GM20000 (cell line): Measurements from ENCODE around the gene ZC3H13.

Source experiments
- DNase-seq: peaks from one replicate; pipeline ENCODE4 v3.0.0; 2012; ENCODE audit warnings: low spot score
- TF ChIP-seq, protein P1 (sequence below): IDR thresholded peaks from 2 replicates; pipeline ENCODE4 v1.5.1; 2012; ENCODE audit warnings: mild to moderate bottlenecking, control low read depth; ENCODE audit errors: extremely low read depth, missing control alignments

The ZC3H13 gene

DNA sequence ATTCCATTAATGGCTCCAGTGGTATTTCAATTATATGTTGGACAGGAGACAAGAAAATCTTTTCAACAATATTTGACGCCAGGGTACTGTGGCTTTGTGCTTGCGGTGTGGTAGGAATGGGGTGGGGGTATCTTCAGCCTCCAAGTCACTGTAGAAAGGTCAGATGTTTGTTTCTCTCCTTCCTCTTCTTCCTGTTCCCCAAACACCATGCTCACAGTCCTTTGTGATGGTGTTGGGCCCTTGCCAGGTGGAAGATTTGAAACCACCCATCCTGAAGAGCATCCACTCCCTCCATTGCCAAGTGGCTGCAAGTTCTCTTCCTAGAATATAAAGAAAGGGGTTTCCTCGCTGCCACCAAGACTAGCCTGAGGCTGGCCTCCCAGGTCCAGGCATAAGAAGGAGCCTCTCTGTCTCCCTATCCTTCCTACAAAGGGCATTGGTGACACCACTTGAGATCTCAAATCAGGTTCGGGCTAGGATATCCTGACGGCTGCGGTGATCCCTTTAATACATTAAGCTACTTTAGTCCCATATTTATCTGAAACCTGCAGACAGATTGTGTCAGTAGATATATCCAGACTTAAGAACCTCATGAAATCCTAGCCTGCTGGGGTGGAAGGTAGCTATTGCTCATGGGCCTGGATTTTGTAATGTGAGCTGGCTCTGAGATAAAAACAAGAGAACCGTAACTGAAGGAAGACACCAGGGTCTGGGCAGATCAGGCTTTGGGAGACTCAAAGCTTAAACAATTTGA, 136.7 kb downstream of the ZC3H13 start:
- TF ChIP-seq, protein P1, sequence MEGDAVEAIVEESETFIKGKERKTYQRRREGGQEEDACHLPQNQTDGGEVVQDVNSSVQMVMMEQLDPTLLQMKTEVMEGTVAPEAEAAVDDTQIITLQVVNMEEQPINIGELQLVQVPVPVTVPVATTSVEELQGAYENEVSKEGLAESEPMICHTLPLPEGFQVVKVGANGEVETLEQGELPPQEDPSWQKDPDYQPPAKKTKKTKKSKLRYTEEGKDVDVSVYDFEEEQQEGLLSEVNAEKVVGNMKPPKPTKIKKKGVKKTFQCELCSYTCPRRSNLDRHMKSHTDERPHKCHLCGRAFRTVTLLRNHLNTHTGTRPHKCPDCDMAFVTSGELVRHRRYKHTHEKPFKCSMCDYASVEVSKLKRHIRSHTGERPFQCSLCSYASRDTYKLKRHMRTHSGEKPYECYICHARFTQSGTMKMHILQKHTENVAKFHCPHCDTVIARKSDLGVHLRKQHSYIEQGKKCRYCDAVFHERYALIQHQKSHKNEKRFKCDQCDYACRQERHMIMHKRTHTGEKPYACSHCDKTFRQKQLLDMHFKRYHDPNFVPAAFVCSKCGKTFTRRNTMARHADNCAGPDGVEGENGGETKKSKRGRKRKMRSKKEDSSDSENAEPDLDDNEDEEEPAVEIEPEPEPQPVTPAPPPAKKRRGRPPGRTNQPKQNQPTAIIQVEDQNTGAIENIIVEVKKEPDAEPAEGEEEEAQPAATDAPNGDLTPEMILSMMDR: no peak
- no peak for DNase-seq

DNA sequence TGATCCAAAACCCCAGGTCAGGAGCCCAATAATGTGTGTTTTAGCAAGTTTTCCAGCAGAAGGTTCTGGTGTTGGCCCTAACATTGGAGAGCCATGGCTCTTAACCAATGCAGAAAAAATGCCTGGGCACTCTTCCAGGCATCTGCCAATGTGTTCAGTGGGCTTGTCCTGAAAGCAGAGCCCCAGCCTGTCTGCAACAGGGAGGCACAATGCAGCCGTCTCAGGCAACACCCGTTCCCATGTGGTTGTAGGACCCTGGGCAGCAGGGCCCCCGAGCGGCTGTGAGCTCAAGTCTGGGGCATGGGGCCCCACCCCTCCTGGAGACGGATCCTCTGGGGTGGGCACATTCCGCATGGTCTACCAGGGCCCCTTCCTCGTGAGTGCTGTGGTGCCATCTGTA, 142.9 kb downstream of the ZC3H13 start:
- TF ChIP-seq, protein P1: no peak
- DNase-seq: no peak

DNA sequence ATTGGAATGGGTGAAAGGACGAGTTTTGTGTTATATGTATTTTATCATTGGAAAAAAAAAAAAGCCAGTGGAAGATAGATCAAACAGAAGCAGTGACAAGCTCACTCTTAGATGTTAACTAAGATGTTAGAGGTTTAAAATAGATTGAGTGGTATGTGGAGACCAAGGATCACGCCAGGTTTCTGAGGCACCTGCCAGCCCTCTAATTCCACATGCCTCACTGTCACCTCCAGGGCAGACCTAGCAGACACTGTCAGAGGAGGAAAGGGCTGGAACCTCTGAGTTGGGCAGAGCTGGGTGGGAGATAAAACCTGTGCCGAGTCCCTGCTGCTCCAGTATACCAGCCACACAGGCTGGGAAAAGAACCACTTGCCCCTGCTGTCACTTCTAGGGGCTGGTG, 143.5 kb downstream of the ZC3H13 start:
- TF ChIP-seq, protein P1: no peak
- DNase-seq: no peak

DNA sequence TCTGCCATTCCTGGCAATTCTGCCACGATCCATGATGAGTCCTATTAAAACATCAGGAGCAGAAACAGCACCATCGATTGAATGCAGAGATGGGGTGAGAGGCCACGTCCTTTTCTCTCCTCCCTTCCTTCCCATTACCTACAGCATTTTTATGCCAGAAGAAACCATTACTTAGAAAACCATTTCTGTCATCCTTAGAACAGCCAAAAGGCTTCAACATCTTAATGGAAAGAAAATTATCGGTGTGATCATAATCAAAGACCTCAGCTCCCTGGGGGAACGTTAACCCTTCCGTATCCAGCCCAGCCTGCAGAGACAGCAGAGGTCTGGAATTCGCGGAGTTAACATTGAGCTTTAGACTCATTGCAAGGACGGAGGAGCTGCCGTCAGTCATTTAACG, 145.0 kb downstream of the ZC3H13 start:
- TF ChIP-seq, protein P1: no peak
- DNase-seq: no peak
